K562 (cell line): ENCODE data around the gene RBM4B. TPM values are rescaled to one million over a fixed set of nuclear protein-coding genes. Genes with fewer than 3 reads are reported as not detected.

Experiments
- BRD9 ChIP-seq: fragments of 450-650 bp; IDR thresholded peaks from 2 replicates; pipeline ENCODE4 v1.6.1; 2018; ENCODE audit warnings: low read depth; ENCODE audit not compliant: partially characterized antibody
- EP300 ChIP-seq: IDR thresholded peaks from 2 replicates; pipeline ENCODE4 v1.6.1; 2012; ENCODE audit warnings: low read length, improper control_type of control experiment
- HDAC1 ChIP-seq, 2 experiments: fragments of 450-650 bp; IDR thresholded peaks; 2 replicates each; pipeline ENCODE4 v1.6.1; 2016 to 2017; ENCODE audit warnings: inconsistent platforms in 1 of 2, mild to moderate bottlenecking in 1 of 2, moderate library complexity in 1 of 2
- HDAC3 ChIP-seq: fragments of 450-650 bp; IDR thresholded peaks from 2 replicates; pipeline ENCODE4 v1.6.1; 2018; ENCODE audit warnings: borderline replicate concordance, mild to moderate bottlenecking, moderate library complexity; ENCODE audit not compliant: partially characterized antibody
- MAZ ChIP-seq, 2 experiments: fragments of 450-650 bp in 1 of 2; sonication (generic) in 1 of 2; formaldehyde crosslinking; IDR thresholded peaks in 1 of 2; conservative IDR thresholded peaks in 1 of 2; 2 replicates each; pipeline versions ENCODE4 v1.4.0 to v1.5.0; 2020; ENCODE audit warnings: mild to moderate bottlenecking in 1 of 2, missing genetic modification reagents in 1 of 2
- NFIC ChIP-seq: fragments of 450-650 bp; IDR thresholded peaks from 2 replicates; pipeline ENCODE4 v1.6.1; 2017; ENCODE audit warnings: mild to moderate bottlenecking, inconsistent platforms
- NONO ChIP-seq, 2 experiments: fragments of 200-400 bp in 1 of 2; fragments of 450-650 bp in 1 of 2; formaldehyde crosslinking in 1 of 2; IDR thresholded peaks; 2 replicates each; pipeline ENCODE4 v1.6.1; 2017; ENCODE audit warnings: low read depth in 2 of 2, mild to moderate bottlenecking in 2 of 2, moderate library complexity in 2 of 2, low read length in 1 of 2
- PML ChIP-seq: IDR thresholded peaks from 2 replicates; pipeline ENCODE4 v1.6.1; 2012; ENCODE audit warnings: low read length, inconsistent platforms
- RERE ChIP-seq: sonication (generic); formaldehyde crosslinking; IDR thresholded peaks from 2 replicates; pipeline ENCODE4 v1.8.0; 2023; ENCODE audit warnings: missing genetic modification reagents, mild to moderate bottlenecking, borderline replicate concordance
- SUPT5H ChIP-seq: fragments of 450-650 bp; IDR thresholded peaks from 2 replicates; pipeline ENCODE4 v1.6.1; 2016
- XRCC3 ChIP-seq: fragments of 450-650 bp; IDR thresholded peaks from 2 replicates; pipeline ENCODE4 v1.6.1; 2017; ENCODE audit warnings: mild to moderate bottlenecking, moderate library complexity
- ZNF696 ChIP-seq: fragments of 250-450 bp; sonication (Bioruptor Pico); conservative IDR thresholded peaks from 2 replicates; pipeline ENCODE4 v1.4.0; 2020; ENCODE audit warnings: mild to moderate bottlenecking, moderate library complexity
- ZNF740 ChIP-seq, 3 experiments: fragments of 200-800 bp in 1 of 3; sonication (Bioruptor generic) in 1 of 3; sonication (generic) in 1 of 3; formaldehyde crosslinking in 1 of 3; IDR thresholded peaks; 2 replicates each; pipeline versions ENCODE4 v1.6.1 to v1.8.0; 2016 to 2022; ENCODE audit warnings: mild to moderate bottlenecking in 2 of 3, missing compliant biosample characterization in 2 of 3, missing genetic modification characterization in 2 of 3, missing genetic modification reagents in 1 of 3
- ZNF830 ChIP-seq: fragments of 250-450 bp; sonication (Bioruptor Pico); IDR thresholded peaks from 2 replicates; pipeline ENCODE4 v1.5.0; 2021; ENCODE audit warnings: mild to moderate bottlenecking
- polyA plus RNA-seq, 8 experiments: library from polyadenylated mRNA; depleted of rRNA in 4 of 8; stranded (reverse) in 5 of 8; unstranded in 3 of 8; fragments of >200 nt; fragmentation: Nextera tagmentation in 2 of 8; fragmentation: Illumina TruSeq in 1 of 8; extraction: Ambion mirVana in 2 of 8; extraction: Trizol in 1 of 8; gene quantifications; 2 replicates each; pipeline versions ENCODE4 v1.2.1 to v1.2.3, GENCODE V29; 2011 to 2014; ENCODE audit warnings: inconsistent platforms in 1 of 8, missing spikeins in 1 of 8
- total RNA-seq, 7 experiments: library from RNA; depleted of rRNA in 6 of 7; stranded (reverse); fragments of >200 nt in 6 of 7; fragmentation: Illumina TruSeq in 2 of 7; extraction: Trizol in 2 of 7; gene quantifications; 2 replicates each; pipeline versions ENCODE4 v1.2.1 to v1.2.3, GENCODE V29; 2011 to 2021; ENCODE audit warnings: low replicate concordance in 1 of 7
- TF ChIP-seq, protein P1 (sequence below): fragments of 150-350 bp; conservative IDR thresholded peaks from 2 replicates; pipeline ENCODE4 v1.6.1; 2014; ENCODE audit warnings: low read length
- TF ChIP-seq, protein P2 (sequence below): sonication (generic); formaldehyde crosslinking; IDR thresholded peaks from 2 replicates; pipeline ENCODE4 v1.4.0; 2020; ENCODE audit warnings: mild to moderate bottlenecking, missing genetic modification reagents

The RBM4B gene
- total and polyA plus RNA-seq, 9 of the 15 experiments (the other 6 are each of a cell fraction or from before 2014, with no cell fraction given) = 14.6 to 39.9 (median 23.3) TPM

DNA sequence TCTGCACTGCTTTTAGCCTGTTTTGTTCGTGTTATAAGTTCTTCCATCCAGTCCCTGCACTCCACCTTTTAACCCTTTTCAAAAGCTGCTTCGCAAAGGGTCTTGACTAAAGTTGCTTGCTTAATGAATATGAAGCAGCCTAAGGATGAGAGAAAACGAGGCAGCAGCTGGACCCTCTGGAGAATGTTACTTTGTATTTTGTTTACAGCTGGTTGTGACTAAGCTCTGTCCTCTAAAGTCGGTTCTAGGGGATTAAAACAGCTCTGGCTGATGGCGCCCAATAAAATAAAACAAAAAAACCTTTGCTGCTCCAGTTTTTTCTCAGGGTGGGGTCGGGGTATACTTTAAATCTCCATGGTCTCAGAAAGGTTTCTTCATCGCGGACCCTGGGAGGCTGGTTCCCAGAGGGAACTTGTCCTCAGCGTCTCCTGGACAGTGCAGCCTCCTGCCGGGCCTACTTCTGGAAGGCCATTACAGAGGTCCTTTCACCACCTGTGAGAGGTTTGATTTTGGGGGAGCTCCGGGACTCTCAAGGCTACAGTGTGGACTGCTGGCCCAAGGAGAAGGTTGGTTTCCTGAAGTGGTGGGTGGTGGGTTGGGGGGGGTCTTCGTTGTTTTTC is 40.0 kb downstream of the RBM4B start (continued):
- TF ChIP-seq RERE (CRISPR knock-in tag) (peak; percentile 74; the same call in 1 of the 2 replicates), EP300 (no peak), NONO (IDR thresholded peaks at IDR 0.05; ENCODE audit: low read depth in 2 of 2, low read length in 1 of 2) (peak in 1 of 2 experiments; percentile 7; a peak in 1 of 4 replicates), HDAC3 (peak; percentile 38), XRCC3 (no peak), ZNF740 (CRISPR knock-in tag; IDR thresholded peaks at IDR 0.05) (no peak), ZNF740 (tag; IDR thresholded peaks at IDR 0.05) (no peak), PML (peak; percentile 2; the same call in 1 of the 2 replicates), ZNF830 (no peak), SUPT5H (no peak), HDAC1 (IDR thresholded peaks at IDR 0.05) (no peak), NFIC (no peak), MAZ (CRISPR knock-in tag; conservative IDR thresholded peaks at IDR 0.05 in 1 of 2, IDR thresholded peaks at IDR 0.05 in 1 of 2) (no peak), ZNF696 (CRISPR knock-in tag) (no peak), BRD9 (no peak)
- TF ChIP-seq, protein P1, sequence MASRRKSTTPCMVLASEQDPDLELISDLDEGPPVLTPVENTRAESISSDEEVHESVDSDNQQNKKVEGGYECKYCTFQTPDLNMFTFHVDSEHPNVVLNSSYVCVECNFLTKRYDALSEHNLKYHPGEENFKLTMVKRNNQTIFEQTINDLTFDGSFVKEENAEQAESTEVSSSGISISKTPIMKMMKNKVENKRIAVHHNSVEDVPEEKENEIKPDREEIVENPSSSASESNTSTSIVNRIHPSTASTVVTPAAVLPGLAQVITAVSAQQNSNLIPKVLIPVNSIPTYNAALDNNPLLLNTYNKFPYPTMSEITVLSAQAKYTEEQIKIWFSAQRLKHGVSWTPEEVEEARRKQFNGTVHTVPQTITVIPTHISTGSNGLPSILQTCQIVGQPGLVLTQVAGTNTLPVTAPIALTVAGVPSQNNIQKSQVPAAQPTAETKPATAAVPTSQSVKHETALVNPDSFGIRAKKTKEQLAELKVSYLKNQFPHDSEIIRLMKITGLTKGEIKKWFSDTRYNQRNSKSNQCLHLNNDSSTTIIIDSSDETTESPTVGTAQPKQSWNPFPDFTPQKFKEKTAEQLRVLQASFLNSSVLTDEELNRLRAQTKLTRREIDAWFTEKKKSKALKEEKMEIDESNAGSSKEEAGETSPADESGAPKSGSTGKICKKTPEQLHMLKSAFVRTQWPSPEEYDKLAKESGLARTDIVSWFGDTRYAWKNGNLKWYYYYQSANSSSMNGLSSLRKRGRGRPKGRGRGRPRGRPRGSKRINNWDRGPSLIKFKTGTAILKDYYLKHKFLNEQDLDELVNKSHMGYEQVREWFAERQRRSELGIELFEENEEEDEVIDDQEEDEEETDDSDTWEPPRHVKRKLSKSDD = no peak
- TF ChIP-seq, protein P2, sequence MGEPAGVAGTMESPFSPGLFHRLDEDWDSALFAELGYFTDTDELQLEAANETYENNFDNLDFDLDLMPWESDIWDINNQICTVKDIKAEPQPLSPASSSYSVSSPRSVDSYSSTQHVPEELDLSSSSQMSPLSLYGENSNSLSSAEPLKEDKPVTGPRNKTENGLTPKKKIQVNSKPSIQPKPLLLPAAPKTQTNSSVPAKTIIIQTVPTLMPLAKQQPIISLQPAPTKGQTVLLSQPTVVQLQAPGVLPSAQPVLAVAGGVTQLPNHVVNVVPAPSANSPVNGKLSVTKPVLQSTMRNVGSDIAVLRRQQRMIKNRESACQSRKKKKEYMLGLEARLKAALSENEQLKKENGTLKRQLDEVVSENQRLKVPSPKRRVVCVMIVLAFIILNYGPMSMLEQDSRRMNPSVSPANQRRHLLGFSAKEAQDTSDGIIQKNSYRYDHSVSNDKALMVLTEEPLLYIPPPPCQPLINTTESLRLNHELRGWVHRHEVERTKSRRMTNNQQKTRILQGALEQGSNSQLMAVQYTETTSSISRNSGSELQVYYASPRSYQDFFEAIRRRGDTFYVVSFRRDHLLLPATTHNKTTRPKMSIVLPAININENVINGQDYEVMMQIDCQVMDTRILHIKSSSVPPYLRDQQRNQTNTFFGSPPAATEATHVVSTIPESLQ = no peak
